Right lobe of liver (tissue), 4 donors: Measurements from ENCODE around the gene SPATA16.

Experiments used
- POLR2A ChIP-seq: fragments of 450-650 bp; IDR thresholded peaks from one replicate; pipeline ENCODE4 v1.6.1; 2017; ENCODE audit warnings: antibody characterized with exemption, mild to moderate bottlenecking
- TF ChIP-seq, protein P1 (sequence below), 4 donors: fragments of 200-600 bp in 3 of 4; fragments of 450-650 bp in 1 of 4; IDR thresholded peaks; one replicate each; pipeline versions ENCODE4 v1.5.1 to v1.8.0; 2016 to 2022; ENCODE audit warnings: antibody characterized with exemption in 4 of 4, mild to moderate bottlenecking in 2 of 4
- donor health status: DM: no; HTN: no; CAD: no.
- donor health status: DM: no; HTN: no; CAD: no.
- donor health status: DM: no; HTN: yes; CAD: no.

DNA sequence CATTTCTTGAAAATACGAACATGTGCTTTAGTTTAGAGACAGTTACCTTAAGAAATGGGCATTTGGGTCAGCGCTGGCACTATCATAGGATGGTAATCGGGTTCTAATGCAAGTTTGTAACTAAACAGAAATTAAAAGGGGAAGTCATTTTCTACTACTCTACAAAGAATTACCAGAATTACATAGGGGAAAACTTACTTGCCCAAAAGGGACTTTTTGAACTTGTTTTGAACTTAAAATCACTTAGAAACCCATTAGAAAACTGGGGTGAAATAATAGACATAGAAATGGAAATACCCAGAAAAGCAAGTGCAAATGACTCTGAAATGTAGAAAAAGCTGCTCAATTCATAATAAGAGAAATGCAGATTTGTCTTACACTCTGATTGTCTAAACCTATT lies 44.9 kb downstream of the SPATA16 start:
- TF ChIP-seq, protein P1, sequence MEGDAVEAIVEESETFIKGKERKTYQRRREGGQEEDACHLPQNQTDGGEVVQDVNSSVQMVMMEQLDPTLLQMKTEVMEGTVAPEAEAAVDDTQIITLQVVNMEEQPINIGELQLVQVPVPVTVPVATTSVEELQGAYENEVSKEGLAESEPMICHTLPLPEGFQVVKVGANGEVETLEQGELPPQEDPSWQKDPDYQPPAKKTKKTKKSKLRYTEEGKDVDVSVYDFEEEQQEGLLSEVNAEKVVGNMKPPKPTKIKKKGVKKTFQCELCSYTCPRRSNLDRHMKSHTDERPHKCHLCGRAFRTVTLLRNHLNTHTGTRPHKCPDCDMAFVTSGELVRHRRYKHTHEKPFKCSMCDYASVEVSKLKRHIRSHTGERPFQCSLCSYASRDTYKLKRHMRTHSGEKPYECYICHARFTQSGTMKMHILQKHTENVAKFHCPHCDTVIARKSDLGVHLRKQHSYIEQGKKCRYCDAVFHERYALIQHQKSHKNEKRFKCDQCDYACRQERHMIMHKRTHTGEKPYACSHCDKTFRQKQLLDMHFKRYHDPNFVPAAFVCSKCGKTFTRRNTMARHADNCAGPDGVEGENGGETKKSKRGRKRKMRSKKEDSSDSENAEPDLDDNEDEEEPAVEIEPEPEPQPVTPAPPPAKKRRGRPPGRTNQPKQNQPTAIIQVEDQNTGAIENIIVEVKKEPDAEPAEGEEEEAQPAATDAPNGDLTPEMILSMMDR (IDR thresholded peaks at IDR 0.05): no peak
- TF ChIP-seq POLR2A: no peak
